GM23248 (cell line): ENCODE data around the gene ST8SIA6. TPM values are rescaled to one million over a fixed set of nuclear protein-coding genes. Genes with fewer than 3 reads are reported as not detected.
A peak's percentile ranks its signal among the peaks of the same experiment; 100 is the strongest.

Experiments
- DNase-seq: peaks from one replicate; pipeline ENCODE4 v3.0.0-alpha.2; 2015
- H2AFZ ChIP-seq: fragments of 200-600 bp; sonication (generic); 2 replicates; pipeline ENCODE4 v1.6.1; 2016; ENCODE audit warnings: antibody characterized with exemption
- H3F3A ChIP-seq: fragments of 200-600 bp; sonication (generic); 2 replicates; pipeline ENCODE4 v1.6.1; 2016; ENCODE audit warnings: mild to moderate bottlenecking, antibody characterized with exemption, mixed run types; ENCODE audit not compliant: insufficient read depth
- H3K27ac ChIP-seq: fragments of 200-600 bp; sonication (generic); 2 replicates; pipeline ENCODE4 v1.5.1; 2016; ENCODE audit warnings: mild to moderate bottlenecking
- H3K27me3 ChIP-seq: fragments of 200-600 bp; sonication (generic); replicated peaks from 2 replicates; pipeline ENCODE4 v1.6.1; 2016; ENCODE audit warnings: mild to moderate bottlenecking; ENCODE audit not compliant: insufficient read depth
- H3K36me3 ChIP-seq: fragments of 200-600 bp; sonication (generic); 2 replicates; pipeline ENCODE4 v1.6.1; 2016; ENCODE audit warnings: low read depth, mild to moderate bottlenecking
- H3K4me1 ChIP-seq: fragments of 200-600 bp; sonication (generic); 2 replicates; pipeline ENCODE4 v1.6.1; 2016; ENCODE audit warnings: mild to moderate bottlenecking; ENCODE audit not compliant: insufficient read depth
- H3K4me2 ChIP-seq: fragments of 200-600 bp; sonication (generic); one replicate; pipeline ENCODE4 v1.6.1; 2016; ENCODE audit warnings: mild to moderate bottlenecking; ENCODE audit not compliant: unreplicated experiment
- H3K4me3 ChIP-seq: fragments of 200-600 bp; sonication (generic); 2 replicates; pipeline ENCODE4 v1.5.1; 2016; ENCODE audit warnings: mild to moderate bottlenecking
- H3K79me2 ChIP-seq: fragments of 200-600 bp; sonication (generic); 2 replicates; pipeline ENCODE4 v1.6.1; 2016; ENCODE audit warnings: mild to moderate bottlenecking; ENCODE audit not compliant: insufficient read depth
- H3K9ac ChIP-seq: fragments of 200-600 bp; sonication (generic); 2 replicates; pipeline ENCODE4 v1.6.1; 2016; ENCODE audit warnings: mild to moderate bottlenecking
- H3K9me2 ChIP-seq: fragments of 200-600 bp; sonication (generic); 2 replicates; pipeline ENCODE4 v1.6.1; 2016; ENCODE audit warnings: mixed run types, mild to moderate bottlenecking, moderate library complexity; ENCODE audit not compliant: insufficient read depth
- H3K9me3 ChIP-seq: fragments of 200-600 bp; sonication (generic); one replicate; pipeline ENCODE4 v1.6.1; 2017; ENCODE audit warnings: low read depth
- H4K20me1 ChIP-seq: fragments of 200-600 bp; sonication (generic); 2 replicates; pipeline ENCODE4 v1.6.0; 2016; ENCODE audit not compliant: insufficient read depth
- EZH2 ChIP-seq: fragments of 200-600 bp; sonication (generic); IDR thresholded peaks from 2 replicates; pipeline ENCODE4 v1.6.1; 2018; ENCODE audit warnings: antibody characterized with exemption, mild to moderate bottlenecking; ENCODE audit not compliant: insufficient read depth, poor library complexity, severe bottlenecking
- EZH2phosphoT487 ChIP-seq: fragments of 200-600 bp; sonication (generic); IDR thresholded peaks from 2 replicates; pipeline ENCODE4 v1.6.1; 2018; ENCODE audit warnings: antibody characterized with exemption, moderate library complexity, mild to moderate bottlenecking, low read depth; ENCODE audit not compliant: insufficient read depth
- WGBS, 2 experiments: methylation state at CpG; one replicate each; pipeline ENCODE4 v1.1.6; 2015 to 2017; ENCODE audit warnings: low lambda C conversion rate in 2 of 2, low coverage in 1 of 2; ENCODE audit errors: missing lambda C conversion rate in 2 of 2; 5-methylcytosine and 5-hydroxymethylcytosine counted together
- in situ Hi-C: fragments of 300-500 bp; cut with MboI; formaldehyde crosslinking; loops from 2 replicates; pipeline ENCODE4 v1.15.0; 2020
- polyA plus RNA-seq: library from polyadenylated mRNA; unstranded; fragments of >200 nt; fragmentation: Nextera tagmentation; extraction: Ambion mirVana; gene quantifications from 2 replicates; pipeline ENCODE4 v1.2.1, GENCODE V29; 2016
- total RNA-seq: library from RNA; depleted of rRNA; stranded (reverse); fragments of >200 nt; shearing (Covaris generic); gene quantifications from 2 replicates; pipeline ENCODE4 v1.2.3, GENCODE V29; 2014

The ST8SIA6 gene
- total and polyA plus RNA-seq, 2 experiments from 2014 or later, result not detected

DNA sequence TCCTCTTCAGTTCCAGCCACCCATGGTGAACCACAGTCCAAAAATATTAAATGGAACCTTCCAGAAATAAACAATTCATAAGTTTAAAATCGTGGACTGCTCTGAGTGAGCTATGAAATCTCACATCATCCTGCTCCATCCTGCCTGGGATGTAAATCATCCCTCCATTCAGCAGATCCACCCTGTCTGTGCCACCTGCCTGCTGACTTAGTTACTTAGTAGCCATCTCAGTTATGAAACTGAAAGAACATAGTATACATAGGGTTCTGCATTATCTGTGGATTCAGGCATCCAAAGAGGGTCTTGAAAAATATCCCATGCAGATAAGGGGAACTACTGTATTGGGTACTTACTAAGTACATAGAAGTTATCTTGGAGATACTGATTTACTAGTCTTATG, 89.0 kb downstream of the ST8SIA6 start:
- H2AFZ ChIP-seq, result no peak overlapping the region
- H3K4me3 ChIP-seq, result no peak overlapping the region
- H3F3A ChIP-seq, result no peaks in the 10 kb centered on the region
- H3K27ac ChIP-seq, result no peak overlapping the region
- no peaks in the 10 kb centered on the region for H3K79me2 ChIP-seq
- H4K20me1 ChIP-seq, result no peaks in the 10 kb centered on the region
- H3K27me3 ChIP-seq, result no peaks in the 10 kb centered on the region
- WGBS, 2 experiments, result 24 to 30% methylated on average over 1 of the region's 1 CpG
- no peaks in the 10 kb centered on the region for H3K4me1 ChIP-seq
- H3K9me3 ChIP-seq, result no peaks in the 10 kb centered on the region
- DNase-seq, result no peak
- H3K9me2 ChIP-seq, result no peaks in the 10 kb centered on the region
- no peak overlapping the region for H3K4me2 ChIP-seq
- H3K9ac ChIP-seq, result no peak overlapping the region
- no peaks in the 10 kb centered on the region for H3K36me3 ChIP-seq
- no peak for TF ChIP-seq EZH2phosphoT487
- in situ Hi-C loops, result no loop called here

DNA sequence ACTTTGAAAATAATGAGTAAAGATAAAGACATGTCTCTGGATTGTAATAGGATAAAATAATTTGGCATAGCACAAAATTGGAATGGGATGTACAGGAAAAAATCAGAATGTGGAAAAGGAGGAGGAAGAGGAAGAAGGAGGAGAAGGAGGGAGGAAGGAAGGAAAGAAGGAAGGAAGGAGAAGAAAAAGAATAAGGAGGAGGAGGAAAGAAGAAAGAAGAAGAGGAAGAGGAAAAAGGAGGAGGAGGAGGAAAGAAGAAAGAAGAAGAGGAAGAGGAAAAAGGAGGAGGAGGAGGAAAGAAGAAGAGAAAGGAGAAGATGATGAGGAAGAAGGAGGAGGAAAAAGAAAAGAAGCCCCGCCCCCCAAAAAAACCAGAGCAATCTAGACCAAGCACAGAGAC, 95.9 kb downstream of the ST8SIA6 start:
- Histone ChIP-seq H3K4me2 (no peak overlapping the region), H3K27ac (no peak overlapping the region), H3K9me2 (no peaks in the 10 kb centered on the region), H3K9ac (no peak overlapping the region), H3K27me3 (no peaks in the 10 kb centered on the region), H3K4me1 (peaks cover 18% of the 10 kb centered on the region), H4K20me1 (no peaks in the 10 kb centered on the region), H3K79me2 (no peaks in the 10 kb centered on the region), H3K4me3 (no peak overlapping the region), H3K9me3 (no peaks in the 10 kb centered on the region), H2AFZ (no peak overlapping the region), H3K36me3 (no peaks in the 10 kb centered on the region), H3F3A (no peaks in the 10 kb centered on the region)
- 18 to 38% methylated on average over 1 of the region's 1 CpG for WGBS, 2 experiments
- in situ Hi-C loops, result no loop called here
- TF ChIP-seq EZH2phosphoT487 (no peak), EZH2 (no peak)
- no peak for DNase-seq

DNA sequence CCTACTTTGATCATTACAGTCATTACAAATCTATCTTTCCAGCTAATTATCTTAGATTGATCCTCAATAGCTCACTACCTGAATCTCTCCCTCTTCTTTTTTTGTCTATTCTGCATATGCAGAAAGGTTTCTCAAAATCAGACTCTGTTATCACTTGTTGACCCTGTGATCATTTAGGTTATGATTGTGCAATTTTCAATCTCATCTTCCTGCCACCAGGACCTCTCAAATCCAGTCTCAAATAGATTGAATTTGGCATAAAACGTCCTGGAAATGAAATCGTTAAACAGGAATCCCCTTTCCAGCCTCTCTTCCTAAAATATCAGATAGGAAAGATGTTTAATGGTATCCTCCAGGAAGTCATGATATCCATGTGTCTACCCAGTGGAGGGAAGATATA, 96.6 kb downstream of the ST8SIA6 start:
- no peak for TF ChIP-seq EZH2phosphoT487
- TF ChIP-seq EZH2, result no peak
- DNase-seq, result no peak
- H2AFZ ChIP-seq, result no peak overlapping the region
- no peaks in the 10 kb centered on the region for H3K9me2 ChIP-seq
- H3K79me2 ChIP-seq, result no peaks in the 10 kb centered on the region
- no peak overlapping the region for H3K4me2 ChIP-seq
- H3K9ac ChIP-seq, result no peak overlapping the region
- H3K36me3 ChIP-seq, result no peaks in the 10 kb centered on the region
- no peaks in the 10 kb centered on the region for H3F3A ChIP-seq
- no peaks in the 10 kb centered on the region for H3K27me3 ChIP-seq
- peaks cover 22% of the 10 kb centered on the region for H3K4me1 ChIP-seq
- H4K20me1 ChIP-seq, result no peaks in the 10 kb centered on the region
- no peak overlapping the region for H3K4me3 ChIP-seq
- WGBS, 2 experiments, result 26 to 31% methylated on average over 2 of the region's 2 CpGs
- in situ Hi-C loops, result no loop called here
- H3K27ac ChIP-seq, result no peak overlapping the region
- H3K9me3 ChIP-seq, result no peaks in the 10 kb centered on the region

DNA sequence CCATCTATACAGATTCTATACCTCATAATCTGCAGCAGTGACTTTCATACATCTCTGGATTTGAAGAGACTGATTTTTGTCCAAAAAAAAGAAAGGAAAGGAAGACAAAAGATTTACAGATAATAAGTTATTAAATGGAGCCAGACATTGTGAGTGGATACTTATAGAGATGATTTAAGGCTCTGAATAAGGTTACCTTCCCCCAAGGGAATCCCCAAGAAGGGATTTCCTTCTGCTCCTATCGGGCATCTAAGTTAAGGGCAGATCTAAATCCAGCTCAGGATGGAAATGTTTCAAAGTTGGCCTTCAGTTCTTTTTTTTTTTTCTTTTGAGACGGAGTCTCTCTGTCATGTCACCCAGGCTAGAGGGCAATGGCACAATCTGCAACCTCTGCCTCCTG, 97.6 kb downstream of the ST8SIA6 start:
- H3K4me3 ChIP-seq, result no peak overlapping the region
- DNase-seq, result no peak
- no peak overlapping the region for H3K27ac ChIP-seq
- H3K4me1 ChIP-seq, result peaks cover 22% of the 10 kb centered on the region
- H3K4me2 ChIP-seq, result no peak overlapping the region
- in situ Hi-C loops, result no loop called here
- TF ChIP-seq EZH2 (no peak), EZH2phosphoT487 (no peak)
- no peaks in the 10 kb centered on the region for H3F3A ChIP-seq
- no peaks in the 10 kb centered on the region for H4K20me1 ChIP-seq
- H3K27me3 ChIP-seq, result no peaks in the 10 kb centered on the region
- no peaks in the 10 kb centered on the region for H3K36me3 ChIP-seq
- 75 to 93% methylated on average over 2 of the region's 2 CpGs for WGBS, 2 experiments
- no peaks in the 10 kb centered on the region for H3K9me2 ChIP-seq
- H2AFZ ChIP-seq, result no peak overlapping the region
- H3K9ac ChIP-seq, result no peak overlapping the region
- H3K79me2 ChIP-seq, result no peaks in the 10 kb centered on the region
- H3K9me3 ChIP-seq, result no peaks in the 10 kb centered on the region

DNA sequence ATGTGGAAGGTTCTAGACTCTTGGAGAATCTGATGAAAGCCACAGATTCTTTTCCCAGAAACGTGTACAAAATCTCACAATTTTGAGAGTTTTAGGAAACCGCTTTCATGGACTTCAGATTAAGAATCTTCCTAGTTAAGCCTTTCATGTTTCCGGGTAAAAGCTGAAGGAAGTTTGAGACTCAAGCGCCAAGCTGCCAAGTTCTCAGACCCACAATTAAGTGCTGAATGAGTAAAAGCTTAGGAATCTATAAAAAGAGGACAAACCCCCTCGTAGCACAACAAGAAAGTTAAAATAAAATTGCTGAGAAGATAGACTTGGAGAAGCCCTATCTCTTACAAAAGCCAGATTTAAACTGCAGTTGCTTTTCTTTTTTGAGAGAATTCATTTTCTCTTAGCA, 99.6 kb downstream of the ST8SIA6 start:
- in situ Hi-C loops, result no loop called here
- 36 to 41% methylated on average over 5 of the region's 5 CpGs for WGBS, 2 experiments

More for the DNA sequence above, 99.6 kb downstream of the ST8SIA6 start:
- Histone ChIP-seq H3K9me3 (no peaks in the 10 kb centered on the region), H2AFZ (peak overlapping the region; percentile 57), H3K27ac (no peak overlapping the region), H3K9ac (no peak overlapping the region), H3K4me3 (no peak overlapping the region), H3K4me2 (peak overlapping the region; percentile 44), H3K36me3 (no peaks in the 10 kb centered on the region), H3K9me2 (no peaks in the 10 kb centered on the region), H3F3A (peaks cover 1% of the 10 kb centered on the region; the same call in 1 of the 2 replicates), H3K4me1 (peaks cover 23% of the 10 kb centered on the region), H3K79me2 (no peaks in the 10 kb centered on the region), H3K27me3 (no peaks in the 10 kb centered on the region), H4K20me1 (no peaks in the 10 kb centered on the region)
- no peak for TF ChIP-seq EZH2phosphoT487
- peak; percentile 32 for DNase-seq
